ENCODE measurements around the gene LUC7L2. TPM values are rescaled to one million over a fixed set of nuclear protein-coding genes. Genes with fewer than 3 reads are reported as not detected.

Gene LUC7L2
- total and polyA plus RNA-seq, 2 of the 8 experiments (the other 6 are each of a cell fraction or from before 2014, with no cell fraction given): 22.9 to 67.8 TPM

DNA sequence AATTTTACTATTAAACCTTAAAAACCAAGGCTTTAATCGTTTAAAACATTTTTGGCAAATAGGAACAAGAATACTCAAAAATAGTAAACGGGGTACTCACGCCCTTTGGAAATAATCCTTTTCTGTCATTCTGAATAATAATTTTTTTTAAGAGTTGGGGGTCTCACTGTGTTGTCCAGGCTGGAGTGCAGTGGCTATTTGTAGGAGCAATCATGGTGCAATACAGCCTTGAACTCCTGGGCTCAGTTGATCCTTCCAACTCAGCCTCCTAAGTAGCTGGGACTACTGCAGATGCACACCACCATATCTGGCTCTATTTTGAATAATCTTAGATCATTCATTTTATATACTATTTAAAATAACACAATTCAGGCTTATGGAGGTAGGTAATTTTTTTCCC, 24.9 kb downstream of the LUC7L2 start:
- no peaks in the 10 kb centered on the region for H3K9me3 ChIP-seq (ENCODE audit: insufficient read depth in 2 of 2, low read depth in 1 of 2, low read length in 1 of 2)
- no peak overlapping the region for H3K56ac ChIP-seq (replicated peaks; ENCODE audit: insufficient read length, low read depth, low read length)
- peaks cover 2 to 55% (median 7%) of the 10 kb centered on the region in 4 experiments; a peak in 5 of 8 replicates for H3K36me3 ChIP-seq (ENCODE audit: control insufficient read depth in 2 of 4, insufficient read depth in 4 of 4, low read length in 3 of 4)
- H3K18ac ChIP-seq (ENCODE audit: extremely low read depth, low read length): no peak overlapping the region
- H4K8ac ChIP-seq (ENCODE audit: extremely low read depth, insufficient read depth, low read length): no peak overlapping the region
- no peak overlapping the region for H3K4me3 ChIP-seq (ENCODE audit: extremely low read depth in 1 of 4, insufficient read depth in 2 of 4, low read depth in 3 of 4, low read length in 4 of 4)
- no peaks in the 10 kb centered on the region for H3K27me3 ChIP-seq (replicated peaks in 1 of 4; ENCODE audit: control insufficient read depth in 3 of 4, extremely low read depth in 1 of 4, insufficient read depth in 3 of 4, low read length in 3 of 4)
- H3K9ac ChIP-seq (replicated peaks in 1 of 4; ENCODE audit: extremely low read depth in 1 of 4, low read depth in 3 of 4, low read length in 3 of 4): no peak overlapping the region
- no peak overlapping the region for H2BK20ac ChIP-seq (ENCODE audit: low read length)
- no peak overlapping the region for H2BK12ac ChIP-seq (ENCODE audit: low read depth, low read length)
- no peak overlapping the region for H2AK5ac ChIP-seq (ENCODE audit: low read depth, low read length)
- 89% methylated on average over 3 of the region's 3 CpGs; no CpG with 5 or more reads in 1 of the 2 experiments for WGBS, 2 experiments (ENCODE audit: extremely low coverage in 1 of 2, insufficient coverage in 1 of 2, insufficient read length in 1 of 2, insufficient replicate concordance in 2 of 2, low coverage in 1 of 2, low lambda C conversion rate in 2 of 2, missing lambda C conversion rate in 1 of 2)
- H3K79me2 ChIP-seq (ENCODE audit: control insufficient read depth in 1 of 2, insufficient read depth in 2 of 2, low read length in 2 of 2): peaks cover 0 to 34% of the 10 kb centered on the region in 2 experiments; a peak in 2 of 4 replicates
- H3K79me1 ChIP-seq (ENCODE audit: low read depth, low read length): no peaks in the 10 kb centered on the region
- H3K23ac ChIP-seq (ENCODE audit: insufficient read length): no peak overlapping the region
- no peak overlapping the region for H2BK15ac ChIP-seq (ENCODE audit: low read length)
- H3K27ac ChIP-seq (ENCODE audit: low read depth, low read length): no peak overlapping the region
- H4K91ac ChIP-seq (replicated peaks; ENCODE audit: insufficient read length, low read length): no peak overlapping the region
- H4K20me1 ChIP-seq (replicated peaks in 1 of 2; ENCODE audit: control insufficient read depth in 1 of 2, insufficient read depth in 2 of 2, low read length in 2 of 2): peaks cover 0 to under 1% of the 10 kb centered on the region in 2 experiments
- H4K5ac ChIP-seq (ENCODE audit: insufficient read length, low read depth, low read length): no peak overlapping the region
- H2AFZ ChIP-seq (ENCODE audit: low read length): no peak overlapping the region
- no peaks in the 10 kb centered on the region for H3K4me1 ChIP-seq (replicated peaks in 1 of 4; ENCODE audit: control insufficient read depth in 3 of 4, insufficient read depth in 4 of 4, low read length in 3 of 4)
- H3K14ac ChIP-seq (ENCODE audit: insufficient read length): no peak overlapping the region
- POLR2A ChIA-PET (ENCODE audit: partially characterized antibody): interaction anchor here (0.9 kb wide), 1 partner anchor 24 kb away, joined by 3 read pairs; no protein-coding TSS in a partner anchor
- no peak overlapping the region for H2BK120ac ChIP-seq (replicated peaks; ENCODE audit: low read depth, low read length)
- no peak overlapping the region for H2BK5ac ChIP-seq (ENCODE audit: low read depth, low read length)
- no peak overlapping the region for H3K4ac ChIP-seq (replicated peaks; ENCODE audit: insufficient read length, low read depth, low read length)
- TF ChIP-seq TAF7 (optimal IDR thresholded peaks at IDR 0.05; ENCODE audit: borderline replicate concordance, low read depth, low read length) (no peak), ASH2L (IDR thresholded peaks at IDR 0.05; ENCODE audit: low read length) (no peak), CBX8 (IDR thresholded peaks at IDR 0.05; ENCODE audit: borderline replicate concordance, low read depth, low read length) (no peak), GABPA (IDR thresholded peaks at IDR 0.05; ENCODE audit: borderline replicate concordance, insufficient read depth, low read length) (no peak), CBX5 (IDR thresholded peaks at IDR 0.05; ENCODE audit: low read depth, low read length) (no peak), TCF12 (IDR thresholded peaks at IDR 0.05; ENCODE audit: low read depth, low read length) (no peak), KDM4A (IDR thresholded peaks at IDR 0.05; ENCODE audit: low read depth, low read length, severe bottlenecking) (no peak), POU5F1 (IDR thresholded peaks at IDR 0.05; ENCODE audit: low read depth, low read length) (no peak), MAFK (IDR thresholded peaks at IDR 0.05; ENCODE audit: low read depth, low read length) (no peak), RFX5 (IDR thresholded peaks at IDR 0.05; ENCODE audit: borderline replicate concordance, low read depth, low read length) (no peak), RXRA (IDR thresholded peaks at IDR 0.05; ENCODE audit: insufficient read depth, low read depth, low read length) (no peak)
- DNase-seq (ENCODE audit: low read depth in 1 of 2, low spot score in 2 of 2) (no peak), FAIRE-seq (no peak)
- H3K4me2 ChIP-seq (ENCODE audit: insufficient read depth in 1 of 2, low read depth in 2 of 2, low read length in 2 of 2): no peak overlapping the region
- H3K23me2 ChIP-seq (ENCODE audit: low read depth, low read length): no peaks in the 10 kb centered on the region
- CTCF ChIA-PET (ENCODE audit: partially characterized antibody): no interaction called here

Data from H1 (cell line).